ENCODE results near the gene TM4SF4.

- TF ChIP-seq POLR2A (IDR thresholded peaks at IDR 0.05) = no peak
- TF ChIP-seq, protein P1, sequence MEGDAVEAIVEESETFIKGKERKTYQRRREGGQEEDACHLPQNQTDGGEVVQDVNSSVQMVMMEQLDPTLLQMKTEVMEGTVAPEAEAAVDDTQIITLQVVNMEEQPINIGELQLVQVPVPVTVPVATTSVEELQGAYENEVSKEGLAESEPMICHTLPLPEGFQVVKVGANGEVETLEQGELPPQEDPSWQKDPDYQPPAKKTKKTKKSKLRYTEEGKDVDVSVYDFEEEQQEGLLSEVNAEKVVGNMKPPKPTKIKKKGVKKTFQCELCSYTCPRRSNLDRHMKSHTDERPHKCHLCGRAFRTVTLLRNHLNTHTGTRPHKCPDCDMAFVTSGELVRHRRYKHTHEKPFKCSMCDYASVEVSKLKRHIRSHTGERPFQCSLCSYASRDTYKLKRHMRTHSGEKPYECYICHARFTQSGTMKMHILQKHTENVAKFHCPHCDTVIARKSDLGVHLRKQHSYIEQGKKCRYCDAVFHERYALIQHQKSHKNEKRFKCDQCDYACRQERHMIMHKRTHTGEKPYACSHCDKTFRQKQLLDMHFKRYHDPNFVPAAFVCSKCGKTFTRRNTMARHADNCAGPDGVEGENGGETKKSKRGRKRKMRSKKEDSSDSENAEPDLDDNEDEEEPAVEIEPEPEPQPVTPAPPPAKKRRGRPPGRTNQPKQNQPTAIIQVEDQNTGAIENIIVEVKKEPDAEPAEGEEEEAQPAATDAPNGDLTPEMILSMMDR (IDR thresholded peaks at IDR 0.05) = no peak
Observed at GRCh38 chr3:149452036-149452435, 22.5 kb upstream of the TM4SF4 start.
